ENCODE data around the gene SHLD1.

Gene SHLD1

DNA sequence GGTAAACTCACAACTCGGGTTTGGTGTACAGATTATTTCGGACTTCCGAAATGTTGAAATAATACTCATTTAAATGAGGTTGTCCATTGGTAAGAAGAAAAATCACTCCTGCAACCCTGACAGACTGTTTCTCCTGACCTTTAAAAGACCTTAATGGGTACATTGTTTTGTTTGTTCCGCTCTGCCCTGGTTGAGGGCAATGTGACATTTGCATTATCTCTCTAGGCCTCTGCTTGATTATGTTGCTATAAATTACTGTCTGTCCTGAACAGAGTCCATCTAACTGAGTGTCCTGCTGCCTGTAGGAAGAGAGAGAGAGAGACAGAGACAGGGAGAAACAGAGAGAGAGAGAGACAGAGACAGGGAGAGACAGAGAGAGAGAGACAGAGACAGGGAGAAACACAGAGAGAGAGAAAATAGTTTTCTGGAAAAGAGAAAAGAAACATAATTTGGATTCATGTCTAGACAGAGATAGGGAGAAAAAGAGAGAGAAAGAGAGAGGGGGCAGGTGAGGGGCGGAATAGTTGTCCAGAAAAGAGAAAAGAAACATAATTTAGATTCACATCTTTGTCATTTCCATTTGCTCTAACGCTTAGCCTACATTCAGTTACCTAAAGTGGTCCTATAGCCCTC is 83.2 kb downstream of the SHLD1 start:
- no peaks in the 10 kb centered on the region for H3K9me3 ChIP-seq
- peaks cover 54% of the 10 kb centered on the region for H3K4me1 ChIP-seq
- no peaks in the 10 kb centered on the region for H3K27me3 ChIP-seq
- no peak for DNase-seq
- TF ChIP-seq, protein P1, sequence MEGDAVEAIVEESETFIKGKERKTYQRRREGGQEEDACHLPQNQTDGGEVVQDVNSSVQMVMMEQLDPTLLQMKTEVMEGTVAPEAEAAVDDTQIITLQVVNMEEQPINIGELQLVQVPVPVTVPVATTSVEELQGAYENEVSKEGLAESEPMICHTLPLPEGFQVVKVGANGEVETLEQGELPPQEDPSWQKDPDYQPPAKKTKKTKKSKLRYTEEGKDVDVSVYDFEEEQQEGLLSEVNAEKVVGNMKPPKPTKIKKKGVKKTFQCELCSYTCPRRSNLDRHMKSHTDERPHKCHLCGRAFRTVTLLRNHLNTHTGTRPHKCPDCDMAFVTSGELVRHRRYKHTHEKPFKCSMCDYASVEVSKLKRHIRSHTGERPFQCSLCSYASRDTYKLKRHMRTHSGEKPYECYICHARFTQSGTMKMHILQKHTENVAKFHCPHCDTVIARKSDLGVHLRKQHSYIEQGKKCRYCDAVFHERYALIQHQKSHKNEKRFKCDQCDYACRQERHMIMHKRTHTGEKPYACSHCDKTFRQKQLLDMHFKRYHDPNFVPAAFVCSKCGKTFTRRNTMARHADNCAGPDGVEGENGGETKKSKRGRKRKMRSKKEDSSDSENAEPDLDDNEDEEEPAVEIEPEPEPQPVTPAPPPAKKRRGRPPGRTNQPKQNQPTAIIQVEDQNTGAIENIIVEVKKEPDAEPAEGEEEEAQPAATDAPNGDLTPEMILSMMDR (IDR thresholded peaks at IDR 0.05; ENCODE audit: low read depth, low read length) = no peak
- no peak overlapping the region for H3K4me3 ChIP-seq (ENCODE audit: low read depth, low read length)
- H3K36me3 ChIP-seq = no peaks in the 10 kb centered on the region

- peaks cover 52% of the 10 kb centered on the region for H3K4me1 ChIP-seq
- no peak overlapping the region for H3K4me3 ChIP-seq (ENCODE audit: low read depth, low read length)
- H3K36me3 ChIP-seq = no peaks in the 10 kb centered on the region
- no peaks in the 10 kb centered on the region for H3K9me3 ChIP-seq
- TF ChIP-seq, protein P1 (IDR thresholded peaks at IDR 0.05; ENCODE audit: low read depth, low read length) = no peak
- no peak for DNase-seq
- no peaks in the 10 kb centered on the region for H3K27me3 ChIP-seq
These were observed 84.3 kb downstream of the SHLD1 start for GRCh38 chr20:5834436-5835005.

DNA sequence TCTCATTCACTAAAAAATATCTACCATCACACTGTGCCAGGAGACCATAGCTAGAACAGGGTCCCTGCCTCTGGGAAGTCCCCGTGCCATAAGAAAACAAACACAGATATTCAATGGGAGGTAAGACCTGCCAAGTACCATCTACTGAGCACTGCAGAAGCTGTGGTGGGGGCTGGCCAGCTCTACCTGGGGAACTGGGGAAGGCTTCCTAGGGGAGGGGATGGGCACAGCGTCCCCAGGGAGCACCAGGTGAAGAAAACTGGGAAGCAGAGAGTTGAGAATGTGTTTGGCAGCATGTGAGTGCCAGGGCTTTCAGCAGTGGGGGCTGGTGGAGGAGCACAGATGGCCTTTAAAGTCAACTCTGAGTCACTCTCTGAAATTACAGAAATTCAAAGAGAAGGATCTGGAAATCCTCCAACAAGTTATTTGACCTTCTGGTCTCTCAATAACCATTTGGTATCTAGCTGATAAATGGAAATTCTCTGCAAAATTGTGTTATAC is 85.2 kb downstream of the SHLD1 start:
- no peaks in the 10 kb centered on the region for H3K27me3 ChIP-seq
- DNase-seq = peak; percentile 75
- peaks cover 53% of the 10 kb centered on the region for H3K4me1 ChIP-seq
- H3K4me3 ChIP-seq (ENCODE audit: low read depth, low read length) = no peak overlapping the region
- TF ChIP-seq, protein P1 (IDR thresholded peaks at IDR 0.05; ENCODE audit: low read depth, low read length) = no peak
- no peaks in the 10 kb centered on the region for H3K9me3 ChIP-seq
- H3K36me3 ChIP-seq = no peaks in the 10 kb centered on the region

GRCh38 chr20:5835871-5836270 is 85.7 kb downstream of the SHLD1 start:
- TF ChIP-seq, protein P1 (IDR thresholded peaks at IDR 0.05; ENCODE audit: low read depth, low read length) = no peak
- no peak overlapping the region for H3K4me3 ChIP-seq (ENCODE audit: low read depth, low read length)
- DNase-seq = no peak
- H3K36me3 ChIP-seq = no peaks in the 10 kb centered on the region
- no peaks in the 10 kb centered on the region for H3K9me3 ChIP-seq
- H3K4me1 ChIP-seq = peaks cover 57% of the 10 kb centered on the region
- H3K27me3 ChIP-seq = no peaks in the 10 kb centered on the region

DNA sequence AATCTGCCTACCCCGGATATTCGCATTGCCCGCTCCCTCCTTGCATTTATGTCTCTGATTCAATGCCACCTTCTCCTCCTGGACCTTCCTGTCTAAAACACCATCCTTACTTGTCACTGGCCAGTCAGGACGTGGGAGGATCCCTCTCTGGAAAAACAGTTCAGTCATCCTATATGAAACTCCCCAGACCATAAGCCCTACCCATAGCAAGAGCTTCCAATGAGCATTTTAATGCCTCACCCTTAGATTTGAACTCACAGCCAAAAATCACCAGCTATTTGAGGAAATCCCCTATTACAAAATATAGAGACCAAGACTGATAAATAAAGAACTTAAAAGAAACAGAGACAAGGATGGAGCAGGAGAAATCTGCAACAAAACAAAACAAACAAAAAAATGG is 86.4 kb downstream of the SHLD1 start:
- peaks cover 55% of the 10 kb centered on the region for H3K4me1 ChIP-seq
- no peak overlapping the region for H3K4me3 ChIP-seq (ENCODE audit: low read depth, low read length)
- TF ChIP-seq, protein P1 (IDR thresholded peaks at IDR 0.05; ENCODE audit: low read depth, low read length) = no peak
- H3K9me3 ChIP-seq = no peaks in the 10 kb centered on the region
- no peak for DNase-seq
- H3K27me3 ChIP-seq = no peaks in the 10 kb centered on the region
- H3K36me3 ChIP-seq = no peaks in the 10 kb centered on the region

DNA sequence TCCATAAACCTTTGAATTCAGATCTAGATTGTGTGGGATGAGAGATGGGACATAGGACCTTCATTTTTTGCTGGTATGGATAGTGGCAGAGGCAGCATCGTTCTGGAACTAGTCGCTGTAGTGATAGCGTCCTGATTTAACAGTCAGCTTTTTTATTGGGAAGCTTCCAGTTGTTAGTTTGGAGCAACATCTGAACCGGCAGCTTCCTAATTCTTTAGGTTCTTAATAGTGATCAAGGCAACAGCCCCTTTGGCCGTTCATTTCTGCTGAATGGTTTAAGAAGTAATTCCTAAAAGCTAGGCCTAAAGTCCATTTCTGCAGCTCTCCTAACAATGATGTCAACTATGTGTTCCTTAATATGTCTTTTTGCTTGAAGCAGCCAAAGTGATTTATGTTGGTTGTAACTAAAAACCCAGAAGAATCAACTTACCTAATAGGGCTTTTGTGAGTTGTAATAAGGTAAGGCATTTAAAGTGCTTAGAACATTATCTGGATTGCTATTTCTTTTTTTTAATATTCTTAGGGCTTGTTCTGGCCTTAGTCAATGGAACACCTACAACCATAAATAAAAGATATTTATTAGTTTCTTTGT is 90.3 kb downstream of the SHLD1 start:
- Histone ChIP-seq H3K4me3 (ENCODE audit: low read depth, low read length) (no peak overlapping the region), H3K27me3 (no peaks in the 10 kb centered on the region), H3K4me1 (peaks cover 61% of the 10 kb centered on the region), H3K9me3 (no peaks in the 10 kb centered on the region), H3K36me3 (no peaks in the 10 kb centered on the region)
- no peak for DNase-seq
- TF ChIP-seq, protein P1 (IDR thresholded peaks at IDR 0.05; ENCODE audit: low read depth, low read length) = no peak
